Fibroblast of gingiva (primary cell): ENCODE results near the gene DHRS4.
A peak's percentile ranks its signal among the peaks of the same experiment; 100 is the strongest.
"Not testable (repeated sequence)": the region's sequence is repeated elsewhere in the genome, so short reads cannot be mapped to it uniquely, and the experiment has no call there.

ENCODE experiments used
- DNase-seq: peaks from one replicate; pipeline ENCODE4 v3.0.0-alpha.2; 2011; ENCODE audit warnings: low read depth

Gene DHRS4

DNA sequence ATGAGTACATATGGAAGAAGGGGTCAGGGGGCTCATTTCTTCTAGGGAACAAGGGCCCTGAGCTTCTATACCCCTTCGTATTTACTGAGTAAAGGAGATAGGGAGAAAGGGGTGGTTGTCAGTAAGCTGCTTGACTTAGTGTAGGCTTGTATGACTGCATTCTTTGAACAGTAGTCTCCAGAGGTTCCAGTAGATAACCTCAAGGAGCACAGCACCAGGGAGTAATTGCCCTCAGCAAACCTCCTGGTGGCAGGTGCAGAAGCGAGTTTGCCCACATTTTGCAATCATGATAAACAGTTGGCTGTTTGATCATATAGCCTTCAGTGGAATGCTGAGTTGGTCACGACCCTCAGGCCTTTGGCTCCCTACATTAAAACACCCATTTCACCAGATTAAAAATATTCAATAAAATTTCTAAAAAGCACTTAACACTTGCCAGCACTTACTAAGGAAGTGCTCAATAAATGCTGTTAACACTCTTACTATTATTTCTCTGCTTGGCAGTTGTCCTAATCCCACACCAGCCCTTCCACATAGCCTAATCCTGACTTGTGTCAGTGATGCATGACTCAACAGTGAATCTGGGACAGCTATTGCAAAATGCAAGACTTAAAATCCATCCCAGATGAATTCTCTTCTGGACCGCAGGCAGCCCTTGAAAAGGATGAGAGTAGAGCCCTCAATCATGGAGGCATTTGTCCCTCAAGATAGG lies 31.5 kb downstream of the DHRS4 start:
- peak; percentile 91 for DNase-seq

DNA sequence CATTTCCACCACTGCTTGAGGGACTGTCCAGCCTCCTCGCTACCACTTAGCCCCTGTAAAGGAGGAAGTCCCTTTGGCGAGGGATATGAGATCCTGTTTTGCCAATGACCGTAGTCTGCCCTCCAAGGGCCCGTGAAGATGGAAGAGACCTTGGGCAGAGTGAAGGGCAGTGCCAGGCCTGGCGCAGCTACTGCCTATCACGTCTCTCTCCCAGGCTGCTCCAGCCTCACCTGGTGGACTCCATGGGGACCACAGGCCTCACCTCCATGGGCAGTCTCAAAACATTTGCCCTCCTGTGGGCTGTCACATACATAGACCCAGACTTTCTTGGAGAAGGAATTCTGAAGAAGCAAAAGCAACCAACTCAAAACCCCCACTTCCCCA lies 34.6 kb downstream of the DHRS4 start:
- DNase-seq, result not testable (repeated sequence)

DNA sequence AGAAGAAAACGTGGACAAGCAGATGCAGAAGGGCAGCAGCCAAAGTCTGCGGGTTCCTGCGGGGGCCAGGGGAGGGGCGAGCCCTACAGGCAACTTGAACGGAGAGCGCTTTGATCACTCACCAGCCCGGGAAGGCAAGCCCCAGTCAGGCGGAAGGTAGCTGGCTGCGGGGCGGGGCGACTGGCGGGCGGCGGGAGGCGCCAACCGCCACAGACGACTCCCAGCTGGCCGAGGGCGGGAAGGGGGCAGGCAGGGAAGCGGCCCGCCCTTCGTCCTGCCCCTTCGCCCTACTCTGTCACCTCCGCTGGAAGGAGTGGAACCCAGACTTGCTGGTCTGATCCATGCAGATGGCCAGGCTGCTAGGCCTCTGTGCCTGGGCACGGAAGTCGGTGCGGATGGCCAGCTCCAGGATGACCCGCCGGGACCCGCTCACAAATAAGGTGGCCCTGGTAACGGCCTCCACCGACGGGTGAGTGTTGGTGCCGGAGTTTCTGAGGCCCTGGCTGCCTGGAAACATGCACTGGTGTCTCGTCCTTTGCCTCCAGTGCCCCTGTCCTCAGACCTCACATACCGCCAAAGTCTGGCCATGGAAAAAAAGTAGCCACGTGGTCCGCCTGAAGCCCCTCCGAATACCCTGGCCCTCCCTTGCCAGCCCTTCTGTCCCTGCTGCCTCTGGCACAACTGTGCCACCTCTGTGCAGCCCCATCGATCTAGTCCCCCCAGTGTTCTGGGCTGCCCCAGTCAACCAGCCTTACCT lies 35.2 kb downstream of the DHRS4 start, which contains the start of gene DHRS4L2:
Gene DHRS4L2 (plus strand): TSS at position 323 of the 757 bp plus-strand sequence. CDS start 19 bp downstream, at position 342.
- DNase-seq, result peak; percentile 68

DNA sequence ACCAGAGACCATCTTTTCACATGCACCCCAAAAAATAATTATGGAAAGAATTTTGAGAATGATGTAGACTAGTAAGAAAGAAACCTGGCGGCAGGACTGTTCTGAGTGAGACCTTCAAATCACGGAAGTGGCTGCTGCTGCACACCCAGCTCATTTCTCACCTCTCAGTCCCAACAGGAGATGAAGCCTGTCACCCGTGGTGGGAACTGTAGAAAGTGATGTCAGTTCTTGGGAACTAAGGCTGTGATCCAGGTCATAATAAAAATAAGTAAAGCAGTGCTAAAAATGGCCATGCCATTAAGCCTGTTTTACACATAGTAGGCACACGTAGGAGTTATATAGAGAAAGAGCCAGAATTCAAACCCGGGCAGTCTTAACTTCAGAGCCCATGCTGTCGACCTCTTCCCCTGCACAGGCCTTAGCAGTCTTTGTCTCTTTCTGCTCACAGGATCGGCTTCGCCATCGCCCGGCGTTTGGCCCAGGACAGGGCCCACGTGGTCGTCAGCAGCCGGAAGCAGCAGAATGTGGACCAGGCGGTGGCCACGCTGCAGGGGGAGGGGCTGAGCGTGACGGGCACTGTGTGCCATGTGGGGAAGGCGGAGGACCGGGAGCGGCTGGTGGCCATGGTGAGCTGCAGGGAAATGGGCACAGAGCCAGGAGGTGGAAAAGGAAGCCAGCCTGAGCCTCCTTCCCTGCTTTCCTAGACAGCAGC lies 36.3 kb downstream of the DHRS4 start:
- DNase-seq, result not testable (repeated sequence)

DNA sequence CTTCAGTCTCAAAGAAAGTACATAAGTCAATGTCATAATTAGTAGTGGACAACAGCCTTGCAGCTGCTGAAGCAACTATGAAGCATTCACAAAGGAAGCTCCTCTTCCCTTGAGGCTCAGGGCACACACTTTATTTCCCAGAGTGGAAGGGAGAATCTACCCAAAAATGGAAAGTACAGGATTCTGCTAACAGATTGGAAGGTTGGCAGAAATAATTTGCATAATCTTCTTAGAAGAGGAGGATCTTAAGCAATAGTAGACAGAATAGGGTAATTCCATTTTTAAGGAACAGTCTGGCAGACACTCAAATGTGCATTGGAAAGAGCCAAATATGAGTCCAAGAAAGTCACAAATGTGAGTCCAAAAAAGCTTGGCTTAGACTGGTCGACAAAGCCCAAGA lies 37.4 kb downstream of the DHRS4 start:
- DNase-seq, result not testable (repeated sequence)

DNA sequence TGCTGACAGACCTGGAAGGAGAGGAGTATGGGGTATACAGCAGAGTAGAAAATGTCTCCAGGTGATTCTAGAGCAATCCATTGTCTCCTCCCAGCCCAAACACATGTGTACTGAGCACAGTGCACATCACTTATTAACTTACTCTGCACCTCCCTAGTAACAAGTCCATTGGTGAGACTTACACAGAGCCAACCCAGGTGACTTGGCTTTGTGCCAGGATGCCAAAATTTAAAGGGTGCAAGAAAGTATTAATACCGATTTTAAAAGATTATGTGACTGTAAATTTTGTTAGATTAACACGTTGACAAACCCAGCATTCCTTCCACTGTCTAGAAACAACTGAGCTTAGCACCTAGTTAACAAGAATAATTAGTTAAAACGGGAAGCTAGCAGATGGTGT lies 39.5 kb downstream of the DHRS4 start:
- not testable (repeated sequence) for DNase-seq

DNA sequence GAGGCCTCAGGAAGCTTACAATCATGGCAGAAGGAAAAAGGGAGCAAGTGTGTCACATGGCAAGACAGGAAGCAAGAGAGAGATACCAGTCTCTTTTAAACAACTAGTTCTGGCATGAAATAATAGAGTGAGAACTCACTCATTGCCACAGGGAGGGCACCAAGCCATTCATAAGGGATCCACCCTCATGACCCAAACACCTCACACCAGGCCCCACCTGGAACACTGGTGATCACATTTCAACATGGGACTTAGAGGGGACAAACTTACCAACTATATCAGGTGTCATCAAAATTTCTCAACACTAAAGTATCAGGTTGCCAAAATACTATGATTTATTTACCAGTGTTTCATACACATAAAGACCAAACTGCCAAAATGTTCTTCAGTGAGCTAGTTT lies 42.4 kb downstream of the DHRS4 start:
- not testable (repeated sequence) for DNase-seq

DNA sequence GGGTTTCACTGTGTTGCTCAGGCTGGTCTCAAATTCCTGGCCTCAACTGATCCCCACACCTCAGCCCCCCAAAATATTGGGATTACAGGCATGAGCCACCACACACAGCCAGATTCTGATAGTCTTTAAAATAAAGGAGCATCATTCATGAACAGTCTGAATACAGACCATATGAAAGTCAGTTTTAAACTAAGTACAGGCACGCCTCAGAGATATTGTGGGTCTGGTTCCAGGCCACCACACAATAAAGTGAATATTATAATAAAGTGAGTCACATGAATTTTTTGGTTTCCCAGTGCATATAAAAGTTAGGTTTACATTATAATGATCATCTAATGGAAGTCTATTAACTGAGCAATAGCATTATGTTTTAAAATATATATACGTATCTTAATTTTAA lies 43.3 kb downstream of the DHRS4 start:
- not testable (repeated sequence) for DNase-seq

DNA sequence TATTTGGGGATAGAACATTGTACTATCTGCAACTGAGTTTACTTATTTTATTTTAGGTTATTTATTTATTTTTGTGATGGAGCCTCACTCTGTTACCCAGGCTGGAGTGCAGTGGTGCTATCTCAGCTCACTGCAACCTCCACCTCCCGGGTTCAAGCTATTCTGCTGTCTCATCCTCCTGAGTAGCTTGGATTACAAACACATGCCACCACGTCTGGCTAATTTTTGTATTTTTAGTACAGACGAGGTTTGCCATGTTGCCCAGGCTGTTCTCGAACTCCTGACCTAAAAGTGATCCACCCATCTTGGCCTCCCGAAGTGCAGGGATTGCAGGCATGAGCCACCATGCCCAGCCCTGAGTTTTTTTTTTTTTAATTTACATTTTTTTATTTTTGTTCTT lies 46.1 kb downstream of the DHRS4 start:
- not testable (repeated sequence) for DNase-seq

DNA sequence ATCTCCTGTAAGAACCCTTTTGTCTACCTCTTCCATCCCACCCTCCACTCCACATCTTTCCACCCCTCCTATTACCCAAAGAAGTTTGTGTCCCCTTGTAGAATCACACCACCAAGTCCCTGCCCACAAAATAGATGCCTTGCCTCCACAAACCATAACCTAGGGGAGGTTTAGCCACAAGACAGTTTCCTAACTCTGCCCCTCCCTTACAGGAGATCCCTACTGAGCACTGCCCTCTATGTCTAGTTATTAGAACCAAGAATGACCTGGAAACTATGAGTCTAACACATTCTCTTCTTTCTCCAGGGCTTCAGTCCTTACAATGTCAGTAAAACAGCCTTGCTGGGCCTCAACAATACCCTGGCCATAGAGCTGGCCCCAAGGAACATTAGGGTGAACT lies 47.5 kb downstream of the DHRS4 start:
- not testable (repeated sequence) for DNase-seq

DNA sequence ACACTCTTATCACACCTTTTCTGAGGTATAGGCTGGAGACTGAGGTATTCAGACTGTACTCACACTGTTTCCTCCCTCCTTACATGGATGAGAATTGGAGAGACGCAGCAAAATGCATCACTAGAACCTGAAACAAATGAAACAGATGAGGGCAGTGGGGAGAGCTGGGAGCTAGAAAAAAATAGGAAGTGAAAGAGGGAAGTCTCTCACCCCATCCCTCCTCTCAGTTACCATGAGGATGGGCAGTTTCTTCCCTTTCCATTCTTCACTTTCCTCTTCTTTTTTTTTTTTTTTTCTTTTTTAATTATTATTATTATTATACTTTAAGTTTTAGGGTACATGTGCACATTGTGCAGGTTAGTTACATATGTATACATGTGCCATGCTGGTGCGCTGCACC lies 48.1 kb downstream of the DHRS4 start:
- DNase-seq, result not testable (repeated sequence)

DNA sequence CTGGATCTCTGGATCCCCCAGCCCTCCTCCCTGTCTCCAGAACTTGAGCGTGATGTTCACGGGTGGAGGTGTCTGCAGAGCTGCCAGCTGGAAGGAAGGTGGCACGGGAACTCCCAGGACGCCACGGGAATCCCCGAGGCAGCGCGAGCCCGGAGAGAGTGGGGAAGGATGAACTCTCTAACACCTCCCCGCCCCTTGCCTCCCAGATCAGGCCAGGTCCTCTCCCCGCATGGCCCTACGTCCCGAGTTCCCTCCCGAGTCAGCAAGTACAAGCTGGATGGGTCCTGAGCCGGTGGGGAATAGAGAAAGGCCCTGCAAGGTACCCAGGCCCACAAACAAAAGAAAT lies 52.9 kb downstream of the DHRS4 start:
- DNase-seq, result not testable (repeated sequence)

DNA sequence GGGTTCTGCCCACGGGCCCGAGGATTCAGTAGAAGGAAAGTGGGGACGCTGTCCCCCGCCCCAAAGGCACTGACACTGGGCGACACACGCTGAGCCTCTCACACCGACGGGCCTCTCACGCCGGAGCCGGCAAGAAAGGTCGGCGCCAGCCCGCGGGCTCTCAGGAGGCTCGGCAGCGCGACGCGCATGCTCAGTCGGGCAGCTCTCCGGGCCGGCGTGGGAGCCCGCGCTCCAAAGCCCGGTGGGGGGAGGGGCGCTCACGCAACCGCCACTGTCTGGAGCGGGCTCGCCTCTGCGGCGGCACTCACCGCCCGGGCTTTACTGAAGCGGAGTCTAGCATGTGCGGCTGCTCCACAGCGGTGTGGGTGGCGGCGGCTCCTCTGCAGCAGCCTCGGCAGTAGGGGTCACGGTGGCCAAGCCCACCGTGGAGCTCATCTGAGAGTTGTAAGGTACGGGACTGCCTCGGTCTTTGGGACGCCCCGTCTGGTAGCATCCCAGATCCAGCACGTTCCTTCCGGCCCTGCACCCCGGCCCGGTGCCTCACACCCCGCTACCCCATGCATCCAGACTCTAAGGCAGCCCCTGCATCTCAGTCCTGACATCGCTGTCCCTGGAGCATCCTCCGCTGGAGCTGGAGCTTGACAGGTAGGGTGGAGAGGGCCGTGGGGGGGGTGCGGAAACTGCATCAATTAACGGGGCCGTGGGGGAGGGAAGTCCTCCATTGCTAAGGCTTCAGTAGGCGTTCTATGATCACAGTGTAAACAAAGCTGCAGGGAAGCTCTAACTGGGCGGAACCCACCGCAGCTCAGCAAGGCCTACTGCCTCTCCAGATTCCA lies 53.5 kb downstream of the DHRS4 start:
- not testable (repeated sequence) for DNase-seq

DNA sequence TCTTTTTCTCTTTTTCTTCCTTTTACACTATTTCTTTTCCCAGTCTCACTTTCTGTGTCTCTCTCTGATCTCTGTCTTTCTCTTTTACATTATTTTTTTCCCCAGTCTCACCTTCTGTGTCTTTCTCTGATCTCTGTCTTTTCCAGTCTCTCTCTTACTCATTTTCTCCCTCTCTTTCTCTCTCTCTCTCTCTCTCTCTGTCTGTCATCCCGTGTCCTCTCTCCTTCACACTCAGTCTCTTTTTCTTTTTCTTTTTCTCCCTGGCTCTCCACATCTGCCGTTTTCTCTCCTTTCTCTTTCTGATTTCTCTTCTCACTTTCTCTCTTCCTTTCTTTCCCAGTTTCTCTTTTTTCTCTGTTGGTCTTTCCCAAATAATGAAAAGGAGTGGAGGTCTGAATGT lies 57.5 kb downstream of the DHRS4 start:
- no peak for DNase-seq

DNA sequence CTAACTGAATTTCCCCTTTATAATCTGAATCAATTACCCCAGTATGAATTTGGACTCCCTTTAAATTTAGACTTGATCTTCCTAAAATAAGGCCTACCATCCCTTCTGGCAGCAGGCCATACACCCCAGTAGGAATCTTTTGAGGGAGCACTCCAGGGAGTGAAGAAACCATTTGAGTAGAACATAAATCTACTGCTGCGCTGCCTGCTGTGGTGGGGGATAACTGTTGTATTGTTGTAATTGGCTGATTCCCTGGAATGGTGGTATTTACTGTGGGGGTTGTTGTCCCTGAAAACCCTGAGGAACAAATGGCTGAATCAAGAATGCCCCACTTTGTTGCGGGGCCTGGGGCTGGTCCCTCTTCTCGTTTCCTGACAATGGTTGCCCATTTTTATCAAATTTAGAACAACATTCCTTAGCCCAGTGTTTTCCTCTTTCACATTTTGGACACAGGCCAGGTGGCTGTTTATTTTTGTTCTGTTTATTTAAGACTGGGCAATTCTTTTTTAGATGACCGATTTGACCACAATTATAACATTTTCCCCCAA lies 59.2 kb downstream of the DHRS4 start:
- not testable (repeated sequence) for DNase-seq

DNA sequence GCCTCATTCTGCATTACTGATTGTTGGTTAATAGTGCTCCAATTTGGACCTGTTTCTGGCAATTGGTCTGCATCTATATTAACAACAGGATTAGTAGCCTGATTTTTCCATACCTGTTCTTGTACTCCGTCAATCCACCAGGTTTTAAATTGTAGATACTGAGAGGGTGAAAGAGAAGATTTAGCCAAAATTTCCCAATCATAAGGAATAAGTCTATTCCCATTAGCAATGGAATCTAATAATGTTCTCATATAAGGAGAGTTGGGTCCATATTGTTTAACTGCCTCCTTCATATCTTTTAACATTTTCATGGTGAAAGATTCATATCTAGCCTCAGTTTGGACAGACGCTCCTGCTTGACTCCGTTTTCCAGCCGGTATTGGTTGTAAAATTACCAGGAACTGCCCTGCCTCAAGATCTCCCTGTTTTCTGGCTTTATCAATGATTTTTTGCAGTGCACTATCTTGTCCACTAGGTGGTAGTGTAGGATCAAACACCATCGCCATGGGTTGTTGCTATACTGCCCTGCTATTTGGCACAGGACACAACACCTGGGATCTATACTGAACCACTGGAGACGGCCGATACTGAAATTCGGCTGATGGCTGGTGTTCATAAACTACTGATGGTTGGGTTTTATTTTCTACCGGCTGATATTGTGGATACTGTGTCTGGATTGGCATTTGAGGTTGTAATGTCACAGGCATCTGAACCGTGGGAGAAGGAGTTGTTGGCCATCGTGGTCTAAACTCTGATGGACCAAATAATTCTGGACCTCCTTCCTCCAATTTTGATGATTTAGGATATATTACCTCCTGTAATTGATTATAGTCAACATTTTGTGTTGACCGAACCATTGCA lies 60.3 kb downstream of the DHRS4 start:
- peak; percentile 59 for DNase-seq

DNA sequence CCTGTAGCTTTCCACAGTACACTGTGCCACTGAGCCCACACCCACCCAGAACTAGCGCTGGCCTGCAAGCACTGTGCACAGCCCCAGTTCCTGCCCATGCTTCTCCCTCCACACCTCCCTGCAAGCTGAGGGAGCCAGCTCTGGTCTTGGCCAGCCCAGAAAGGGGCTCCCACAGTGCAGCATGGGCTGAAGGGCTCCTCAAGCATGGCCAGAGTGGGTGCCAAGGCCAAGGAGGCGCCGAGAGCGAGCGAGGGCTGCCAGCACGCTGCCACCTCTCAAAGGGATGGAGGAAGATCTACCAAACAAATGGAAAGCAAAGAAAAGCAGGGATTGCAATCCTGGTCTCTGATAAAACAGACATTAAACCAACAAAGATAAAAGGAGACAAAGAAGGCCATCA lies 62.2 kb downstream of the DHRS4 start:
- DNase-seq, result not testable (repeated sequence)
